Activated CD8-positive, alpha-beta T cell treated with anti-CD3 and anti-CD28 coated beads, Interleukin-2, amount 10 ng/mL, durations not matched to agents 7 days and 5 days (primary cell): ENCODE results near the gene TXN. TPM values are rescaled to one million over a fixed set of nuclear protein-coding genes. Genes with fewer than 3 reads are reported as not detected.

Source experiments
- ATAC-seq: fragments of 150-1000 bp; cut with Tn5 transposase; one replicate; pipeline ENCODE4 v1.10.0; 2021; ENCODE audit warnings: moderate library complexity
- CTCF ChIA-PET: fragments of 350-600 bp; sonication (Branson Sonifier 250); formaldehyde crosslinking; loops from one replicate; lab custom pipeline; 2021; ENCODE audit warnings: antibody characterized with exemption; lab: Charles Lee
- POLR2A ChIA-PET: fragments of 350-600 bp; sonication (Branson Sonifier 250); formaldehyde crosslinking; loops from one replicate; lab custom pipeline; 2021; ENCODE audit warnings: antibody characterized with exemption; lab: Charles Lee
- DNase-seq: peaks from one replicate; pipeline ENCODE4 v3.0.0-alpha.2; 2020
- H3K27ac Mint-ChIP-seq: one replicate; pipeline ENCODE4 v1.8.0; 2021; ENCODE audit warnings: mild to moderate bottlenecking, mixed read lengths
- H3K27me3 Mint-ChIP-seq: one replicate; pipeline ENCODE4 v1.8.0; 2021; ENCODE audit warnings: low read depth, mixed read lengths
- H3K36me3 Mint-ChIP-seq: one replicate; pipeline ENCODE4 v1.8.0; 2021; ENCODE audit warnings: low read depth, mixed read lengths
- H3K4me1 Mint-ChIP-seq: one replicate; pipeline ENCODE4 v1.8.0; 2021; ENCODE audit warnings: low read depth, mixed read lengths
- H3K4me3 Mint-ChIP-seq: one replicate; pipeline ENCODE4 v1.8.0; 2021; ENCODE audit warnings: mild to moderate bottlenecking, mixed read lengths
- H3K9me3 Mint-ChIP-seq: one replicate; pipeline ENCODE4 v1.8.0; 2022; ENCODE audit warnings: mixed read lengths; ENCODE audit not compliant: insufficient read depth
- total RNA-seq, 2 experiments: library from RNA; stranded (reverse); gene quantifications; one replicate each; pipeline ENCODE4 v1.2.3, GENCODE V29; 2021

Gene TXN
- total RNA-seq, result 100 to 1,000 TPM; 251 to 256 TPM

DNA sequence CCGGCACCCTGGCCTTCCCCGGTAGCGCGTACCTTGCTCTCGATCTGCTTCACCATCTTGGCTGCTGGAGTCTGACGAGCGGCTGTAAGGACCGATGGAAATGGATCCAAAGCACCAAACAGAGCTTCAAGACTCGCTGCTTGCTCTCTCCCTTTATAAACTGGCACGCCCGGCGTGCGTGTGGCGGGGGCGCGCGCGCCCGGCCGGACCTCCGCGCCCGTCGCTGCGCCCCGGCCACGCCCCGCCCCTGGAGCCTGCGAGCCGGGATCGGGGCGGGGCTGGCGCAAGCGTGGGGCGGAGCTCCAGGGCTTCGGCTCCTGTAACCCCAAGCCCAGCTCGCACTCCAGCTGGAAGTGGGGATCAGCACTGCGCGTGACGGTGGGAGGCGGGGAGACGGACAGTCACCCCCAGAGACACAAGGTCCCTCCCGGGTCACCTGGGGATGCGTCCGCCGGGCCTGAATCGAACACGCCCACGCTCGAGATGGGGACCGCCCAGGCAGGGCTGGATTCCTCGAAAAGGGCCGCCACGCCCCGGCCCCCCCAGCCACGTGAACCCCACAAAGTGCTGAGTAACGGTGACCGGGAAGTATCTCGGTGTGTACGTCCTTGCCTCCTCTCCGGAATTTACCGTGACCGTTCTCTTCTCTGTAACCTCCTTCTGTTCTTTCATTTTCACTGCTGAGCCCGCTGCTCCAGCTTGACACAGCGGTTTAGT is at the start of gene TXN:
TXN (minus strand) TSS at position 128 of the 717 bp plus-strand sequence; CDS start at position 56, 72 bp downstream.
- DNase-seq (peak; percentile 88), ATAC-seq (peak; percentile 85)
- H3K4me3 Mint-ChIP-seq, result peak within 1 kb of the TSS; percentile 88
- POLR2A ChIA-PET, result interaction anchor here (0.6 to 1.7 kb wide), 12 partner anchors 9 to 1447 kb away, joined by 3 to 12 read pairs (median 4); partner anchors contain the start of gene GNG10
- H3K36me3 Mint-ChIP-seq, result peaks cover 23% of the 10 kb centered on the region
- H3K9me3 Mint-ChIP-seq, result no peaks in the 10 kb centered on the region
- peaks cover 40% of the 10 kb centered on the region for H3K4me1 Mint-ChIP-seq
- CTCF ChIA-PET, result interaction anchor here (0.7 to 1.4 kb wide), 2 partner anchors 73 to 206 kb away, joined by 5 read pairs; no protein-coding TSS in a partner anchor
- peak within 1 kb of the TSS; percentile 95 for H3K27ac Mint-ChIP-seq
- H3K27me3 Mint-ChIP-seq, result peaks cover 2% of the 10 kb centered on the region

DNA sequence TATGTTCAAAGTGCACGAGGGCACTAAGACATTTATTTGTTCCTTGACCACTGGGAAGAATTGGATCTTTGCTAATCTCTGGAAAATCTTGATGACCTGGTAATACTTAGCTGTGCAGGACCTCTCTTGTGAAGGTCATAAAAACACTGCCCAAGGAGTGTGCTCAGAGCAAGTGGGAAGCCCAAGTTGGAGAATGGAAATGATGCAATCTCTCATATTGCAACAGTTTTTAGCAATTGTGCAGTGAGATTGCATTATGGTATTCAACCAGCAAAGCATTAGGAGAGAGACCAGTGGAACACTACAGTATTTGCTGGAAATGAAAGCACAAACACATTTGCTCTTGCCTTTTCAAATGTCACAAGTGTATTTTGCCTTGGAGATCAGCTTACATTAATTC is 46.8 kb upstream of the TXN start:
- ChIA-PET POLR2A (no interaction called here), CTCF (no interaction called here)
- DNase-seq (no peak), ATAC-seq (no peak)
- Mint-ChIP-seq H3K4me1 (peaks cover 2% of the 10 kb centered on the region), H3K36me3 (no peaks in the 10 kb centered on the region), H3K27ac (no peak overlapping the region), H3K4me3 (no peak overlapping the region), H3K27me3 (peaks cover 2% of the 10 kb centered on the region), H3K9me3 (no peaks in the 10 kb centered on the region)

DNA sequence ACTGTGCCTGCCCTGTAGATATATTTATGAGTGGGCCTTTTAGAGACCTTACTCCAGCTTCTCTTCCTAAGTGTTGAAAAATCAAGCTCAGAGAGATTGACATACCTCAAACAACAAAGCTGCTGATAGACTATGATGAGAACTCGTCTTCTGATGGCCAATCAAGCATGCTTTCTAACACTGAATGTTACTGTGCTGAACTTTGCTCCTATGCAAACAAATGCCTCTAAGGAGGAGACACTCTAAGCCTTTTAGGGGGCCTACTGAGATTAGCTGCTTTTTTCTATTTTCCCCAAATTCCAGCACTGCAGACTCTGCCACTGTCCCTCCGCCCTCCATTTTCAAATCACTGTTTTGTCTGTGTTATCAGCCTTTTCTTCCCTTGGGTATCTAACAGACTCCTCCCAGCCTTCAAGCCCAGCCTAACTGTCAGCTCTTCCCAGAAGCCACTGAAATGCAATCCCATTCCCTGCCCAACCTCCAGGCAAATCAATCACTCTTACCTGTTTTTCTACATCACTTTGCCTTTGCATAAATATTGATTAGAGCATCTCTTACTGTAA is 41.8 kb upstream of the TXN start:
- peaks cover under 1% of the 10 kb centered on the region for H3K27me3 Mint-ChIP-seq
- ChIA-PET POLR2A (no interaction called here), CTCF (no interaction called here)
- H3K36me3 Mint-ChIP-seq, result no peaks in the 10 kb centered on the region
- no peak for DNase-seq
- no peak overlapping the region for H3K27ac Mint-ChIP-seq
- H3K4me3 Mint-ChIP-seq, result no peak overlapping the region
- ATAC-seq, result no peak
- no peaks in the 10 kb centered on the region for H3K4me1 Mint-ChIP-seq
- H3K9me3 Mint-ChIP-seq, result no peaks in the 10 kb centered on the region

DNA sequence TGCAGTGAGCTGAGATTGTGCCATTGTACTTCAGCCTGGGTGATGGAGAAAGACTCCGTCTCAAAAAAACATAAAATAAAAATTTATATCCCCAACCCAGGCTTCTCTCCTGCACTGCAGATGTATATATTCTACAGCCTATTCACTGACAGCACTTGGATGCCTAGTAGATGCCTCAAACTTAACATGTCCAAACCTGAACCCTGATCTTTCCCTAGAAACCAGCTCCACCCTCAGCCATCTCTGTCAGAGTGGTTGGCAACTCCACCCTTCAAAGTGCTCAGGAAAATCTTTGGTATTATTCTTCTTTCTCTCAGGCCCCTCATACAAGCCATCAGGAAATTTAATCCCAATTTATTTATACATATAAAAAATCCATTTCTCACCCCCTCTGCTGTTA is 36.9 kb upstream of the TXN start:
- DNase-seq, result no peak
- ATAC-seq, result no peak
- Mint-ChIP-seq H3K36me3 (no peaks in the 10 kb centered on the region), H3K4me1 (no peaks in the 10 kb centered on the region), H3K4me3 (no peak overlapping the region), H3K27ac (no peak overlapping the region), H3K9me3 (no peaks in the 10 kb centered on the region), H3K27me3 (no peaks in the 10 kb centered on the region)
- ChIA-PET CTCF (no interaction called here), POLR2A (no interaction called here)

DNA sequence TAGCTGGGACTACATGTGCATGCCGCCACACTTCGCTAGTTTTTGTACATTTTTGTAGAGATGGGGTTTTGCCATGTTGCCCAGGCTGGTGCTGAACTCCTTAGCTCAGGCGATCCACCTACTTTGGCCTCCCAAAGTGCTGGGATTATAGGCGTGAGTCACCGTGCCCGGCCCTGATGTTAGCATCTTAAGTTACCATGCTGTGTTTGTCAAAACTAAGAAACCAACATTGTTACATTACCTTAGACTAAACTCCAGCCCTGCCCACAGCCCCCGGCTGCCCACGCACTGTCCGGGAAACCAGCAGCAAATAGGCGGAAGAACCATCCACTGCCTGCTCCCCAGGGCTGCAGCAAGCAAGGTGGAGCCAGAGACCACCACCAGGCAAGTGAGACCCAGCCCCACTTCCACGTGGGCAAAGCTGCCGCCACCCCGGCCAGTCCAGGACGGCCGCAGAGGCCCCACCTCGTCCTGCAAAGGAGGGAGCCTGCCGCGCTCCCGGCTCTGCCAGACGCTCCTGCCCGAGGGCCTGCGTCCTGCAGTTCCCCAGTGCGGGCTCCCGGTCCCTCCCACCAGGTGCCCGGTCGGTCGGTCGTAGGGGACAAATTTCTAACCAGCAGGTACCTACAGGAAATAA is 35.7 kb upstream of the TXN start:
- no peaks in the 10 kb centered on the region for H3K9me3 Mint-ChIP-seq
- DNase-seq, result no peak
- ChIA-PET POLR2A (no interaction called here), CTCF (no interaction called here)
- ATAC-seq, result no peak
- no peaks in the 10 kb centered on the region for H3K27me3 Mint-ChIP-seq
- no peaks in the 10 kb centered on the region for H3K36me3 Mint-ChIP-seq
- no peaks in the 10 kb centered on the region for H3K4me1 Mint-ChIP-seq
- no peak overlapping the region for H3K4me3 Mint-ChIP-seq
- no peak overlapping the region for H3K27ac Mint-ChIP-seq

DNA sequence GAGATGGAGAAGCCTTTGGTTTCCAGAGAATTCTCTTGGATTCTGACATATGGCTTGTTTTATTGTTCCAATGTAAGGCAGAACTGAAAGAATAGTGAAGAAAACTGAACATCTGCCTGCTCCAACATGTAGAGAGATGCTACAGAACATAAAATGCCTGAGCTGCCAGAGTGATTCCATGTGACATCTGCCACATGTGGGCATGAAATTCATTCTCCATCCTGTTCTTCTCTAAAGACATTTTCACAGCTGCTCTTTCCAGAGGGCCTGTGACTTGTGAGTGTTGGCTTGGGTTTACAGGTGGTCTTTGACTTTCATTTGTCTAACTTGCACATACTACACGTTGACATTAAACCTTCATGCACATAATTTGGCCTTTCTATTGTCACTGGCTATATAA is 33.7 kb upstream of the TXN start:
- POLR2A ChIA-PET, result no interaction called here
- H3K4me1 Mint-ChIP-seq, result no peaks in the 10 kb centered on the region
- H3K9me3 Mint-ChIP-seq, result no peaks in the 10 kb centered on the region
- no peak overlapping the region for H3K4me3 Mint-ChIP-seq
- ATAC-seq, result no peak
- no peaks in the 10 kb centered on the region for H3K36me3 Mint-ChIP-seq
- no peak for DNase-seq
- no peak overlapping the region for H3K27ac Mint-ChIP-seq
- no peaks in the 10 kb centered on the region for H3K27me3 Mint-ChIP-seq
- CTCF ChIA-PET, result no interaction called here

DNA sequence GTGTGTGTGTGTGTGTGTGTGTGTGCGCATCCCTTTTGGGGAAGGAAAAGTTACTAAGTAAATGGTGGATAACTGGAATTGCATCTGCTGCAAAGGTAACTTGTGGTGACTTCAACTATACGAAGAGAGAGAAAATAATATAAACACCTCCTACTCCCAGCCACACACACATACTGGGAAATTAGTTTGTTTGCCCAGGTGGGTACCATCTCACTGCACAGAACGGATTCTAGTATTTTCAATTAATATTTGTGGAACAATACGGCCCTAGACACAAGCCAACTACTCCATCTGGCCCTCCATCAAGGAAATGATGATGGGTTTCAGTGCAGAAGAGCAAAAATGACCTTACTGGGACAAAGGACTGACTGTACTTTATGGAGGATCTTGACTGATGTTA is 32.2 kb upstream of the TXN start:
- no peaks in the 10 kb centered on the region for H3K36me3 Mint-ChIP-seq
- H3K9me3 Mint-ChIP-seq, result no peaks in the 10 kb centered on the region
- H3K4me1 Mint-ChIP-seq, result no peaks in the 10 kb centered on the region
- H3K27me3 Mint-ChIP-seq, result no peaks in the 10 kb centered on the region
- no peak overlapping the region for H3K4me3 Mint-ChIP-seq
- DNase-seq (no peak), ATAC-seq (no peak)
- ChIA-PET CTCF (no interaction called here), POLR2A (no interaction called here)
- no peak overlapping the region for H3K27ac Mint-ChIP-seq

DNA sequence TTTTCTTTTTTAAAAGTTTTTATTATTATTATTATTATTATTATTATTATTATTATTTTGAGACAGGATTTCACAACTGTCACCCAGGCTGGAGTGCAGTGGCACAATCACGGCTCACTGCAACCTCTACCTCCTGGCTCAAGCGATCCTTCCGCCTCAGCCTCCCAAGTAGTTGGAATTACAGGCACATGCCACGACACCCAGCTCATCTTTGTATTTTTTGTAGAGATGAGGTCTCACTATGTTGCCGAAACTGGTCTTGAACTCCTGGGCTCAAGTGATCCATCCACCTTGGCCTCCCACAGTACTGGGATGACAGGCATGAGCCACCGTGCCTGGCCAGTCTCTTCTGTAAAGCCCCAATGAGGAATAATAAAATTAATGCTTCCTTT is 31.0 kb upstream of the TXN start:
- no peaks in the 10 kb centered on the region for H3K27me3 Mint-ChIP-seq
- no peaks in the 10 kb centered on the region for H3K4me1 Mint-ChIP-seq
- ATAC-seq (no peak), DNase-seq (no peak)
- no peaks in the 10 kb centered on the region for H3K36me3 Mint-ChIP-seq
- H3K4me3 Mint-ChIP-seq, result no peak overlapping the region
- POLR2A ChIA-PET, result no interaction called here
- CTCF ChIA-PET, result no interaction called here
- no peaks in the 10 kb centered on the region for H3K9me3 Mint-ChIP-seq
- H3K27ac Mint-ChIP-seq, result no peak overlapping the region

DNA sequence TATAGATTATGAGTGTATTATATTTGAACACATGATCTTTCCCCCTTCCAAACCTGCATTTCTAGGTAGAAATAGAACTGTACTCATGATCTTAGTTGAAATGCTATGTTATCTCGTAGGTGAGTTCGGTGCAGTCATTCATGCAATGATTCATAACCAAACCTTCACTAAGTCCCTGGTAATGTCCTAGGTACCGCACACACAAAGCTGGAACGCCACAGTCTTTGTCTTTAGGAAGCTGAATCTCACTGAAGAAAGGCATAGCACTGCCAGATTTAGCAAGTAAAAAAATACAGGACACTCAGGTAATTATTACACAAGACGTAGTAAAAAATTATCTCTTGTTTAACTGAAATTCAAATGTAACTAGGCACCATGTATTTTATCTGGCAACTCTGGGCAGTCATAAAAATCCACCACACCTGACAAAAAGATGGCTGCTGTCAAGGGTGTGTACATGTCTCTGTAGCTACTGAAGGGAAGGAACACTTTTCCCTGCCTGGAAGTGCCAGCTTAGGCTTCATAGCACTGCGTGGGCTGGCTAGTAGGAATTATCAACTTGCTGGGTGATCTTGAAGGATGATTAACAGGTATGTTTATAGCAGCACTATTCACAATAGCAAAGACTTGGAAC is 28.0 kb upstream of the TXN start:
- H3K4me3 Mint-ChIP-seq, result no peak overlapping the region
- ATAC-seq (no peak), DNase-seq (no peak)
- ChIA-PET CTCF (no interaction called here), POLR2A (no interaction called here)
- no peaks in the 10 kb centered on the region for H3K36me3 Mint-ChIP-seq
- no peaks in the 10 kb centered on the region for H3K4me1 Mint-ChIP-seq
- H3K9me3 Mint-ChIP-seq, result no peaks in the 10 kb centered on the region
- H3K27me3 Mint-ChIP-seq, result no peaks in the 10 kb centered on the region
- H3K27ac Mint-ChIP-seq, result no peak overlapping the region

DNA sequence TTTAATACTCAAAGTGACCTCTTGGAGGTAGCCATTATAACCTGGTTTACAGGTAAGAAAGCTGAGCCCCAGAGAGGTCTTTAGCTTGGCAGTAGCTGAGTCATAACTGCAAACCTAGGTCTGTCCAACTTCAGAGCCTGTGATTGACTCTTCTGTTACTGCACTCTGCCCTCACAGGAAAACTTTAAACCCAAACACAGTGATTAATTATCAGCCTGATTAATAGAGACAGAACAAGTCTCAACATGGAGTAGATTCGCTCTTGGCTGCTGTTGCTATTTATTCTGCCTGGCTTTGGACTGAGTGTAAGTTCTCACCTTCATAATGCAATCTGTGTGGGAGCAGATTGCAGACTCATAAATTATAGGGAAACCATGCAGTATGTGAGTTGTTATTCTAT is 27.4 kb upstream of the TXN start:
- no peak overlapping the region for H3K4me3 Mint-ChIP-seq
- no peak for DNase-seq
- POLR2A ChIA-PET, result no interaction called here
- no peak for ATAC-seq
- CTCF ChIA-PET, result no interaction called here
- H3K9me3 Mint-ChIP-seq, result no peaks in the 10 kb centered on the region
- H3K27ac Mint-ChIP-seq, result no peak overlapping the region
- no peaks in the 10 kb centered on the region for H3K27me3 Mint-ChIP-seq
- no peaks in the 10 kb centered on the region for H3K36me3 Mint-ChIP-seq
- H3K4me1 Mint-ChIP-seq, result no peaks in the 10 kb centered on the region

DNA sequence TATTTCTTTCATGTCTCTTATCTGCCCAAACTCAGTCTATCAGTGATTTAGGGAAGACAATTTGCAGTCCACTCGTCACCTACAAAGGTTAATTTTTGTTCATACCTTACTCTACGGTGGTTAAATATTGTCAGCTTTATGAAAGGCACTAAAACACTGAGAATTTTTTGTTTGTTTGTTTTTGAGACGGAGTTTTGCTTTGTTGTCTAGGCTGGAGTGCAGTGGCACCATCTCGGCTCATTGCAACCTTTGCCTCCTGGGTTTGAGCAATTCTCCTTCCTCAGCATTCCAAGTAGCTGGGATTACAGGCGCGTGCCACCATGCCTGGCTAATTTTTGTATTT is 26.4 kb upstream of the TXN start:
- Mint-ChIP-seq H3K36me3 (no peaks in the 10 kb centered on the region), H3K9me3 (no peaks in the 10 kb centered on the region), H3K27me3 (no peaks in the 10 kb centered on the region), H3K4me1 (no peaks in the 10 kb centered on the region), H3K4me3 (no peak overlapping the region), H3K27ac (no peak overlapping the region)
- ATAC-seq (no peak), DNase-seq (no peak)
- CTCF ChIA-PET, result interaction anchor here (1.4 kb wide), 1 partner anchor 68 kb away, joined by 3 read pairs; no protein-coding TSS in a partner anchor
- POLR2A ChIA-PET, result no interaction called here
